Immature natural killer cell (primary cell): Measurements from ENCODE around the gene SKAP2. TPM values are rescaled to one million over a fixed set of nuclear protein-coding genes. Genes with fewer than 3 reads are reported as not detected.

Source experiments
- DNase-seq, 3 donors: peaks; one replicate each; pipeline ENCODE4 v3.0.0; 2022; ENCODE audit warnings: mixed read lengths in 1 of 3
- H3K27ac Mint-ChIP-seq, 6 donors: one replicate each; pipeline ENCODE4 v1.8.0; 2020; ENCODE audit warnings: mixed read lengths in 6 of 6, mild to moderate bottlenecking in 5 of 6, inconsistent platforms in 4 of 6, moderate library complexity in 3 of 6
- H3K27me3 Mint-ChIP-seq, 3 donors: one replicate each; pipeline ENCODE4 v1.8.0; 2020 to 2021; ENCODE audit warnings: low read depth in 3 of 3, mild to moderate bottlenecking in 3 of 3, mixed read lengths in 3 of 3, moderate library complexity in 3 of 3, inconsistent platforms in 1 of 3
- H3K36me3 Mint-ChIP-seq, 3 donors: one replicate each; pipeline ENCODE4 v1.8.0; 2020; ENCODE audit warnings: mixed read lengths in 3 of 3, inconsistent platforms in 2 of 3, mild to moderate bottlenecking in 2 of 3
- H3K4me1 Mint-ChIP-seq, 2 donors: one replicate each; pipeline ENCODE4 v1.8.0; 2020; ENCODE audit warnings: inconsistent platforms in 2 of 2, mild to moderate bottlenecking in 2 of 2, mixed read lengths in 2 of 2, moderate library complexity in 1 of 2
- H3K4me3 Mint-ChIP-seq, 5 donors: one replicate each; pipeline ENCODE4 v1.8.0; 2020; ENCODE audit warnings: mild to moderate bottlenecking in 5 of 5, mixed read lengths in 5 of 5, inconsistent platforms in 3 of 5, moderate library complexity in 3 of 5
- H3K9me3 Mint-ChIP-seq, 6 donors: one replicate each; pipeline ENCODE4 v1.8.0; 2020; ENCODE audit warnings: mild to moderate bottlenecking in 6 of 6, mixed read lengths in 6 of 6, inconsistent platforms in 4 of 6, moderate library complexity in 3 of 6
- polyA plus RNA-seq, 3 donors: library from polyadenylated mRNA; unstranded; fragments of 300-500 nt; fragmentation: Illumina TruSeq; gene quantifications; one replicate each; pipeline ENCODE4 v1.2.3, GENCODE V29; 2021

SKAP2 gene
- polyA plus RNA-seq, 3 donors from 2014 or later = 66.9 to 115 (median 80.3) TPM

DNA sequence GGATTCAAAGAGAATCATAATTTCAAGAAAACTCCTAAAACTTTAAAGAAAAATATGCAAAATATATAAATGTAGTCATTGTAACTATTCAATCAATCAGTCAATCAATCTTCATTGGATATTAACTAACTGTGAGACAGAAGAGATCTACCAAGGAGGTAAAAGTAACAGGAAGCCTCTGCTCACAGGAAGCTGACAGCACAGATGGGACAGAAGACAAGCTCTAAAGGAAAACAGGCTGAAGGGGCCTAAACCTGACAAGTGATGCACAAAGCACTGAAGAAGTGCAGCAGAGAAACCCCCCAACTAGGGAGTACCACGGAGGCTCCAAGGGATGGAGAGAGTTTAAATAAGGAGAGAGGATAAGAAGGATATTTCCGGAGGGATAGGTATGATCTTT, 173.0 kb downstream of the SKAP2 start:
- H3K4me1 Mint-ChIP-seq = peaks cover 2 to 5% of the 10 kb centered on the region in 2 donors
- no peak overlapping the region for H3K4me3 Mint-ChIP-seq
- peaks cover 0 to 3% (median 2%) of the 10 kb centered on the region in 3 donors for H3K27me3 Mint-ChIP-seq
- peaks cover 0 to 3% (median 0%) of the 10 kb centered on the region in 3 donors for H3K36me3 Mint-ChIP-seq
- no peak for DNase-seq
- no peaks in the 10 kb centered on the region for H3K9me3 Mint-ChIP-seq
- no peak overlapping the region for H3K27ac Mint-ChIP-seq

DNA sequence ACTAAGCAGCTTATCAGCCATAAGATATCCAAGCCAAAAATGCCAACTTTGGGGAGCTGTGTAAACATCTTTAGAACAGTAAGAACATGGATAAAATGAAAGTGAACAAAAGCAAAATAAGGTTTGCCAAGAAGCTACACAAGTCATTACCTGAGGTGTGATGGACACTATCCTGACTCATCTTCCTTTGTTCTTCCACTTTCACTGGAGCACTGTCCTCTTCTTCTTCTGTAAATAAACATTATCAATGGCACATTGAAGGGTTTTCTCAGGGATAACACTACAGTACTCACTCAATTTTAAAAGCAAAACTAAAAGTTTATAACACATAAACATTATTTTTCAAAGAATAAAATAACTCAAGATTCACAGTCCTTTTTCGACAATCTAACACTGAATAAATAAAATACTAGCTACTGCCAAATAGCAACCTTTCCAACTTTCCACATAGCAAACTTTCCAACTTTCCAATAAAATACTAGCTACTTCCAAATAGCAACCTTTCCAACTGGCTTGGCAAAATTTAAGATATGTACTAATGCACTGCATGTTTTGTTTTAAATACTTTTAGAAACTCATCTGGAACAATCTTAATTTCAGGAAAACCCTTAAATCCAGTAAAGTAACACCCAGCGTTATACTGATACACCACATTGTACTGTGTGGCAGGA, 174.1 kb downstream of the SKAP2 start:
- Mint-ChIP-seq H3K4me3 (no peak overlapping the region), H3K9me3 (no peaks in the 10 kb centered on the region), H3K4me1 (peaks cover 2 to 5% of the 10 kb centered on the region in 2 donors), H3K27ac (peak overlapping the region in 1 of 6 donors; percentile 29), H3K27me3 (peaks cover 0 to 3% (median 2%) of the 10 kb centered on the region in 3 donors), H3K36me3 (no peaks in the 10 kb centered on the region)
- DNase-seq = no peak

DNA sequence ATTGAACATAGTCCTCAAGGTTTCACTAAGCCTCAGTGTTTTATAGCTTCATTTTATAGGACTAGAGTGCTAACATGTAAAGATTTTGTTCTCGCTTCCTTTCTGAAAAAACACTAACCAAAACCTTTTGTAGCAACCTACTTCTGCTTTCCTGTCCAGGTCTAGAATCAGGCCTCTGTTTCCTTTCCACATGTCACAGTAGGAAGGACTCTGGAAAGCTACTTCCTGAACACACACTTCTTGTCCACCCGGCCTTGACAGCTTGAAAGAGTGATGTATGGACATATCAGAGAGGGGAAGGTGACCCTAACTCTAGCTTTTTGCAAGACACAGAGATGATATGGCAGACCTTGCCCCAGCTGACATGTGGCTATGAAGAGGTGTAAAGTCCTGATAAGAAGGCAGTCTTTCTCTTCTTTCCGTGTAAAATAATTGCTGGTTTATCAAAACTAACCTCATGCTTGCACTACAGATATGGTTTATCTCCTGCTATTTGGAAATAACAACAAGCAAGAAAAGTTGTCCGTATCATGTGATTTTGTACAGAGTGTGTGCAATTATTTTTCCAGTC, 175.4 kb downstream of the SKAP2 start:
- peaks cover 2 to 5% of the 10 kb centered on the region in 2 donors for H3K4me1 Mint-ChIP-seq
- no peaks in the 10 kb centered on the region for H3K36me3 Mint-ChIP-seq
- no peak overlapping the region for H3K4me3 Mint-ChIP-seq
- H3K27me3 Mint-ChIP-seq = peaks cover 0 to 3% (median 2%) of the 10 kb centered on the region in 3 donors
- no peak for DNase-seq
- peak overlapping the region in 2 of 6 donors; percentile 13 to 43 for H3K27ac Mint-ChIP-seq
- H3K9me3 Mint-ChIP-seq = no peaks in the 10 kb centered on the region

DNA sequence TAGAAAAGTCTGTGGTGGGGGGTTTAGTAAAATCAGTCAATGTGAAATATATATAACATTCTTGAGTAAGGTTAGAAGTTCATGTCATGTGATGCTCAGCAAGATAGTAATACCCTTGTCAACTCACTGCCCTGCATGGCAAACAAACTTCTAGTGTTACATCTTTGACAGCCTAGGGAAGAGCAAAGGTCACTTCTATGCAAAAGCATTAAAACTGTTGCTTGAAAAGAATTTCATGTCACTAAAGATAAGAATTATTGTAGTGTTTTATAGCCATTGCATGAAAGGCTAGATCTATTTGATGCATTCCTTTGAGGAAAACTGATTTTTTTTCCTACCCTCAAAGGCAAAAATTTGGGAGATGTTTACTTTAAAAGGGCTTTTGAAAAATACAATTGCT, 176.0 kb downstream of the SKAP2 start:
- Mint-ChIP-seq H3K36me3 (no peaks in the 10 kb centered on the region), H3K9me3 (no peaks in the 10 kb centered on the region), H3K4me1 (peaks cover 2 to 5% of the 10 kb centered on the region in 2 donors), H3K27ac (no peak overlapping the region), H3K4me3 (no peak overlapping the region), H3K27me3 (peaks cover 0 to 3% (median 2%) of the 10 kb centered on the region in 3 donors)
- DNase-seq = no peak

DNA sequence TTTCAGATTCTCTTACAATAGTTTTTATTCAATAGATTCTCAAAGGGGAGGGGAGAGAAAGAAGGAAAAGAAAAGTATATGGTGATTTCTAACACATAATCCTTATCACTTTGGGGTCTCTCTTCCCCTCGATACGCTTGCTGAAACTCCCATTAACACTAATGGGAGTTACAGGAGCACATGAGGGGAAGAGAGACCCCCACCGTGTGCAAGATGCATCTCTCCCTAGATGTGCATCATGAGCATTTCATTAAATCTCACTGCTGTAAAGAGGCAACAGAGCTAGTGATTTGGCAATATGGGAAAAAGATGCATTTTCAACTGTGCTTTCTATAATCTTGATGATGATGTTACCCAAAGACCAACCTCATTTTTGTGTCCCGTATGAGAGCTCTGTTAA, 177.4 kb downstream of the SKAP2 start:
- peaks cover 2 to 5% of the 10 kb centered on the region in 2 donors for H3K4me1 Mint-ChIP-seq
- H3K4me3 Mint-ChIP-seq = no peak overlapping the region
- H3K9me3 Mint-ChIP-seq = no peaks in the 10 kb centered on the region
- H3K27me3 Mint-ChIP-seq = peaks cover 0 to 3% (median 2%) of the 10 kb centered on the region in 3 donors
- DNase-seq = no peak
- H3K27ac Mint-ChIP-seq = no peak overlapping the region
- H3K36me3 Mint-ChIP-seq = no peaks in the 10 kb centered on the region

DNA sequence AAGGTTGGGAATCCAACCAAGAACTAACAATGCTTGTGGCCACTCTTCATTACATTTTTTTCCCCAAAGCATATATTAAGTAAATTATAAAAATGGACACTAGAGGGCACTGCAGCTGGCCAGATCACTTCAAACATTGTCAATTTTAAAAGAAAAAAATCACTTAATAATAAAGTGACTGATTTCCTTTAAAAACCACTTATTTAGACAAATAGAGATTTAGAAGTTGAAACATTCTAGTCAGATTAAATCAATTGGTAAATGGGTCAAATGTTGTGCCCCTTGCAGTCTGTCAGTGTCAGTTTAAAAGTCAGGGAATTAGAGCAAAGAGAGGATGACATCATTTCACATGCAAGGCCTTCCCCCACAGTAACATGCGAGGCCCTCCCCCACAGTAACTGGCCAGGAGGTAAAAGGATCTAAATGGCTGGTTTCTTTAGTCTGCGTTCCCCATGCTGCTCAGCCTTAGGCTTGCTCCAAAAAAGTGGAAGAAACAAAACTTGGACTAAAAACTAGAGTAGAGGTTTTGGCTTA, 177.9 kb downstream of the SKAP2 start:
- H3K4me1 Mint-ChIP-seq = peaks cover 2 to 4% of the 10 kb centered on the region in 2 donors
- H3K36me3 Mint-ChIP-seq = no peaks in the 10 kb centered on the region
- H3K9me3 Mint-ChIP-seq = no peaks in the 10 kb centered on the region
- DNase-seq = peak; percentile 25 to 47 (median 36)
- no peak overlapping the region for H3K27ac Mint-ChIP-seq
- H3K27me3 Mint-ChIP-seq = peaks cover 0 to 1% (median 0%) of the 10 kb centered on the region in 3 donors
- no peak overlapping the region for H3K4me3 Mint-ChIP-seq

GRCh38 chr7:26685606-26686005, 178.8 kb downstream of the SKAP2 start:
- Mint-ChIP-seq H3K4me3 (no peak overlapping the region), H3K27ac (no peak overlapping the region)
- no peak for DNase-seq

DNA sequence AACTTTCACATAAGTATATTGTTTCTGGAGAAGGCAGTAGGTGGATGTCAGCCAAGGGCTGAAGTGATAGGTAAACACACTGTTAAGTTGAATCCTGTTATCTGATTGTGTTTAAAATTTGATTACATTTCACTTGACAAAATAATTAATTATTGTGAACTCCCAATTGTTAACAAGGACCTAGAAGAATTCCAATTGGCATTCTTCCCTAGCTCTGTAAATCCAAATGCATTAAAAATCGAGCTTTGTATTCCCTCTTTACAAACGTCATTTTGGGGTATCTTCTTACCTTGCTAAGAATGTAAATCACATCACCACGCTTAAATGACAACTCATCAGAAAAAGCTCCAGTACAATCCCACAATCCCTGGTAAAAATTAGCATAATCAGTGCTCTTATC, 179.9 kb downstream of the SKAP2 start:
- no peak overlapping the region for H3K27ac Mint-ChIP-seq
- H3K4me3 Mint-ChIP-seq = no peak overlapping the region
- H3K9me3 Mint-ChIP-seq = no peaks in the 10 kb centered on the region
- no peak for DNase-seq
- no peaks in the 10 kb centered on the region for H3K36me3 Mint-ChIP-seq
- peaks cover 0 to 1% (median 0%) of the 10 kb centered on the region in 3 donors for H3K27me3 Mint-ChIP-seq
- H3K4me1 Mint-ChIP-seq = peaks cover 0 to 2% of the 10 kb centered on the region in 2 donors

More at GRCh38 chr7:26685606-26686005, 178.8 kb downstream of the SKAP2 start:
- no peaks in the 10 kb centered on the region for H3K9me3 Mint-ChIP-seq
- H3K27me3 Mint-ChIP-seq = peaks cover 0 to 1% (median 0%) of the 10 kb centered on the region in 3 donors
- H3K36me3 Mint-ChIP-seq = no peaks in the 10 kb centered on the region
- H3K4me1 Mint-ChIP-seq = peaks cover 0 to 2% of the 10 kb centered on the region in 2 donors

DNA sequence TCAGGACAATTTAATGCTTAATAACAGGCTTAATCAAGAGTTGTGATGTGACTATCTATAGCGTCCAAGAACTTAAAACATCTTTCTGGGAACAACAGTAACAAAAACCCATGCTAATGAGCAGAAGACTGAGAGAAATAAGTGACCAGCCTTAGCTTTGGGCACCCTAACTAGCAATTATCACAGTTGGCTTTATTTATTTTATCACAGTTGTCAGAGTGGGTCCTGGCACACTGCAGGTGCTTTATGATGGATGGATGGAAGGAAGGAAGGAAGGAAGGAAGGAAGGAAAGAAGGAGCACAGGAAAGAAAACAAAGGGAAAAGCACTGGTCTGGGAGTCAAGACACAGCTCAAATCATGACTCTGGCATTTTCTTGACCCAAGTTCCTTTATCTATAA, 181.1 kb downstream of the SKAP2 start:
- H3K4me1 Mint-ChIP-seq = no peaks in the 10 kb centered on the region
- DNase-seq = no peak
- H3K36me3 Mint-ChIP-seq = no peaks in the 10 kb centered on the region
- no peaks in the 10 kb centered on the region for H3K9me3 Mint-ChIP-seq
- H3K27me3 Mint-ChIP-seq = no peaks in the 10 kb centered on the region
- no peak overlapping the region for H3K27ac Mint-ChIP-seq
- no peak overlapping the region for H3K4me3 Mint-ChIP-seq

DNA sequence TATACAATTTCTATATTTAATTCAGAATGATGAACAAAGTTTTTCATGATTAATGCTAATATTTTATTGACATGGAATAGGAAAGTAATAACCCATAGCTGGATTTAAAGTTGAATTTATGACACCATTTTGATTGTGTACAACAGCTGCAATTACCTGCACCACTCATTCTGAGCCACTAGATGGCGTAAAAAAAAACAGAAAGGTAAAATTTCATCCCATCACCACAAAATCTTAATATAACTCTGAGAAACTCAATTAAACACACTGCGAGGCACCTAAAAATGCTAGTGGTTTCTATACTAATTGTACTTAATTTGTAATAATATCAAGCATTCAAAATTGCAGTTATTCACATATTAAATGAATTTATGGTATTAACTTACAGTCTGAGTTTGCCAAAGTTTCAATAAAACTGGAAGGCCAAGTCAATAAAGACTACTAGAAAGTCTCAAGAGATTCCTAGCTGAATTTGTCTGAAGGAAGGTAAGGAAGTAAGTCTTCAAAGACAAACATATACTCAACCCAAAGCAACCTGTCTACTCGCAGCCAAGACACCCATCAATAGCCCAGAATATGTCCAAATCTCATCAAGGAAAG, 182.5 kb downstream of the SKAP2 start:
- H3K4me3 Mint-ChIP-seq = no peak overlapping the region
- no peaks in the 10 kb centered on the region for H3K4me1 Mint-ChIP-seq
- H3K9me3 Mint-ChIP-seq = no peaks in the 10 kb centered on the region
- peaks cover 0 to 2% (median 0%) of the 10 kb centered on the region in 3 donors for H3K27me3 Mint-ChIP-seq
- H3K36me3 Mint-ChIP-seq = peaks cover 0 to 4% (median 0%) of the 10 kb centered on the region in 3 donors
- H3K27ac Mint-ChIP-seq = no peak overlapping the region
- DNase-seq = peak; percentile 18 to 34 (median 23)

DNA sequence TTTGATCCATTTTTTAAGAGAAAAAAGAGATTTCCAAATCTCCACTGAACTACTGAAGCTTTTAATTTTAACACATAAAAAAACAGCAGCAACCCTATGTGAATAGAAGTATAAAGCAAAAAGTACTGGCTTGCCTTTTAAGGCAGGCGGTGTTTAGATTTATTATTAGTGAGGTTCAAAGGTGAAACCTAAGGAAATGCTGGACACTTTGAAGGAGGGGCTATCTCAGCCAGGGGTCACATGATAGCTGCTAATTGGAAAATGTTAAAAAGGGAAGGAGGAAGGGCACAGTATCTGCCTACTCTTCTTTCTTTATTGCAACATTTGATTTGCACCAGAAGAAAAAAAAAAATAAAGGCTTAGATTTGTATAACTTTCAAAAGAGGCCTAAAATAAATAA, 183.8 kb downstream of the SKAP2 start:
- Mint-ChIP-seq H3K9me3 (no peaks in the 10 kb centered on the region), H3K36me3 (peaks cover 0 to 8% (median 5%) of the 10 kb centered on the region in 3 donors), H3K4me1 (no peaks in the 10 kb centered on the region), H3K4me3 (no peak overlapping the region), H3K27me3 (peaks cover 0 to 2% (median 0%) of the 10 kb centered on the region in 3 donors), H3K27ac (no peak overlapping the region)
- no peak for DNase-seq

GRCh38 chr7:26675143-26675887, 189.1 kb downstream of the SKAP2 start:
- Mint-ChIP-seq H3K9me3 (no peaks in the 10 kb centered on the region), H3K27ac (no peak overlapping the region), H3K27me3 (peaks cover 0 to 2% (median 0%) of the 10 kb centered on the region in 3 donors), H3K36me3 (peaks cover 0 to 8% (median 8%) of the 10 kb centered on the region in 3 donors), H3K4me3 (no peak overlapping the region), H3K4me1 (peaks cover 8 to 14% of the 10 kb centered on the region in 2 donors)
- DNase-seq = no peak

GRCh38 chr7:26673858-26674257, 190.5 kb downstream of the SKAP2 start:
- H3K4me1 Mint-ChIP-seq = peaks cover 8 to 14% of the 10 kb centered on the region in 2 donors
- no peak for DNase-seq
- H3K27ac Mint-ChIP-seq = no peak overlapping the region
- H3K4me3 Mint-ChIP-seq = peak overlapping the region in 1 of 5 donors; percentile 2
- peaks cover 0 to 8% (median 8%) of the 10 kb centered on the region in 3 donors for H3K36me3 Mint-ChIP-seq
- peaks cover 0 to 2% (median 0%) of the 10 kb centered on the region in 3 donors for H3K27me3 Mint-ChIP-seq
- no peaks in the 10 kb centered on the region for H3K9me3 Mint-ChIP-seq
